Measurements from ENCODE around the gene EXOC3L4.

Gene EXOC3L4

DNA sequence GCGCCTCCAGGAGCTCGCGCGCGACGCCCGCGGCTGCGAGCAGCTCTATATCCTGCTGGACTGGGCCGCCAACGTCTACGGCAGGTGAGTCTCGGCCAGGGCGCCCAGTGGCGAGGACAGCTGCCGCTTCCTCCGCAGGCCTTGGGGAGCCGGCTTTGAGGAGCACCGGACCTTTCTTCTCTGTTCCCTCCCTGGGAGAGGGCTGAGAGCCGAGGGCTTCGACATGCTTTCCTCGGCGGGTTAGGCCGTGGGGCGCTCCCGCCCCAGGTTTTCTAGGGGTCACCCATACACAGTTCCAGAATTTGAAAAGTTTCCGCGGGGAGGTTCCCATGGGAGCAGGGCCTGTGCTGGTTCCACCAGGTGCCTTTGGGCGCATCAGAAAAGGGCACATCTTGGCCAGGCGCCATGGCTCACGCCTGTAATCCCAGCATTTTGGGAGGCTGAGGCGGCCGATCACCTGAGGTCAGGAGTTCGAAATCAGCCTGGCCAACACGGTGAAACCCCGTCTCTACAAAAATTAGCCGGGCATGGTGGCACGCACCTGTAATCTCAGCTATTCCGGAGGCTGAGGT, 8.2 kb downstream of the EXOC3L4 start:
- H3K27me3 ChIP-seq = peaks cover 29% of the 10 kb centered on the region
- no peaks in the 10 kb centered on the region for H3K9me3 ChIP-seq
- H3K4me3 ChIP-seq (ENCODE audit: low read depth, low read length) = no peak overlapping the region
- no peaks in the 10 kb centered on the region for H3K36me3 ChIP-seq
- H3K4me1 ChIP-seq = no peaks in the 10 kb centered on the region
- no peak for DNase-seq
- TF ChIP-seq, protein P1, sequence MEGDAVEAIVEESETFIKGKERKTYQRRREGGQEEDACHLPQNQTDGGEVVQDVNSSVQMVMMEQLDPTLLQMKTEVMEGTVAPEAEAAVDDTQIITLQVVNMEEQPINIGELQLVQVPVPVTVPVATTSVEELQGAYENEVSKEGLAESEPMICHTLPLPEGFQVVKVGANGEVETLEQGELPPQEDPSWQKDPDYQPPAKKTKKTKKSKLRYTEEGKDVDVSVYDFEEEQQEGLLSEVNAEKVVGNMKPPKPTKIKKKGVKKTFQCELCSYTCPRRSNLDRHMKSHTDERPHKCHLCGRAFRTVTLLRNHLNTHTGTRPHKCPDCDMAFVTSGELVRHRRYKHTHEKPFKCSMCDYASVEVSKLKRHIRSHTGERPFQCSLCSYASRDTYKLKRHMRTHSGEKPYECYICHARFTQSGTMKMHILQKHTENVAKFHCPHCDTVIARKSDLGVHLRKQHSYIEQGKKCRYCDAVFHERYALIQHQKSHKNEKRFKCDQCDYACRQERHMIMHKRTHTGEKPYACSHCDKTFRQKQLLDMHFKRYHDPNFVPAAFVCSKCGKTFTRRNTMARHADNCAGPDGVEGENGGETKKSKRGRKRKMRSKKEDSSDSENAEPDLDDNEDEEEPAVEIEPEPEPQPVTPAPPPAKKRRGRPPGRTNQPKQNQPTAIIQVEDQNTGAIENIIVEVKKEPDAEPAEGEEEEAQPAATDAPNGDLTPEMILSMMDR (IDR thresholded peaks at IDR 0.05; ENCODE audit: low read depth, low read length) = no peak

DNA sequence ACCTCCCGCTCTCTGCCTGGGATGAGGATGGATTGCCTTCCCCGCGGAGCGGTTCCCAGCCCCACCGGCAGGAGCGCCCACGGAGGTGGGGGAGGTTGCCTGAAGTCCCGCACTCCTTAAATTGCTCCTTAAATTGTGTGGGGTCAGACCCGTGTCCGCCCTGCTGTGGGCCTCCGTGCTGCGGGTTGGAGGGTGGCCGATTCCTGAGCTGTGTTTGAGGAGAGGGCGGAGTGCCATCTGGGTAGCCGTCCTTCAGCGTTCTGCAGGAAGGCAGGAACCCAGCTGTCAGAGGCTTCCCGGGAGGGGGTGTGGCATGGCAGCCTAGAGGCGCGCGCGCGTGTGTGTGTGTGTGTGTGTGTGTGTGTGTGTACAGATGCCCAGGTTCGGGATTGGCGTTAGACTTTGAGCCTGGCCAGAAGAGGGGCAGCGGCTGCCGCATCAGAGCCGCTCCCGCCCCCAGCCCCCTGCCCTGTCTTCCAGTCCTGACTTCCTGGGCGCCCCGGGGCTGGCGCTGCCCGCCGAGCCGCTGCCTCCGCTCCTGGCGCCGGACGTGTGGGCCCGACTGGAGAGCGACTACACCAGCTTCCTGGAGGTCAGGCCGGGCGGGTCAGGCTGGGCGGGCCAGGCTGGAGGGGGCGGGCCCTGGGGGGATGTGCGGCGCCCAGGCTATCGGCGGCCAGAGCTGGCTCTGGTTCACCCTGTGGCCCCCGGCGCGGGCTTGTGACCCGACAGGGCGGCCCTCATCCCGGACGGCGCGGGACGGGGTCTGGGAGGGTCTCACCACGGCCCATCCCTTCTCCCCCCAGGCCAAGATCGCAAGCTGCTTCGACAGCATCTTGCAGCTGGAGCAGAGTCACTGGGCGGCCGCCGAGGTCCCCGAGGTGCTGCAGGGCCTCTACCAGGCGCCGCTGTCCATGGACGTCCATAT, 9.2 kb downstream of the EXOC3L4 start:
- Histone ChIP-seq H3K9me3 (no peaks in the 10 kb centered on the region), H3K36me3 (no peaks in the 10 kb centered on the region), H3K27me3 (peaks cover 29% of the 10 kb centered on the region), H3K4me1 (no peaks in the 10 kb centered on the region), H3K4me3 (ENCODE audit: low read depth, low read length) (peak overlapping the region; percentile 23; the same call in 1 of the 2 replicates)
- TF ChIP-seq, protein P1 (IDR thresholded peaks at IDR 0.05; ENCODE audit: low read depth, low read length) = peak; percentile 47
- peak; percentile 76 for DNase-seq

DNA sequence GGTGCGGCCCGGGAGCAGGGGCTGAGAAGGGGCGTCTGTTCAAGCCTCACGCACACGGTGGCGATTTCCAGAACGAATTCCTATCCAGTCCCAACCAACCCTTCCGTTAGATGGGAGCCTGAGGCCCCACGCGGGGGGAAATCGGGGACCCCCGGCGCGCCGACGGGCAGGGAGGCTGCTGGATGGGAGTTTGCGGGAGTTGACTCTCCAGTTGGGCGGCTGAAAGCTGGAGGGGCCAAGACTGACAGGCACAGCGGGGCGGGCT, 9.8 kb downstream of the EXOC3L4 start:
- TF ChIP-seq, protein P1 (IDR thresholded peaks at IDR 0.05; ENCODE audit: low read depth, low read length) = no peak
- no peaks in the 10 kb centered on the region for H3K4me1 ChIP-seq
- no peak overlapping the region for H3K4me3 ChIP-seq (ENCODE audit: low read depth, low read length)

DNA sequence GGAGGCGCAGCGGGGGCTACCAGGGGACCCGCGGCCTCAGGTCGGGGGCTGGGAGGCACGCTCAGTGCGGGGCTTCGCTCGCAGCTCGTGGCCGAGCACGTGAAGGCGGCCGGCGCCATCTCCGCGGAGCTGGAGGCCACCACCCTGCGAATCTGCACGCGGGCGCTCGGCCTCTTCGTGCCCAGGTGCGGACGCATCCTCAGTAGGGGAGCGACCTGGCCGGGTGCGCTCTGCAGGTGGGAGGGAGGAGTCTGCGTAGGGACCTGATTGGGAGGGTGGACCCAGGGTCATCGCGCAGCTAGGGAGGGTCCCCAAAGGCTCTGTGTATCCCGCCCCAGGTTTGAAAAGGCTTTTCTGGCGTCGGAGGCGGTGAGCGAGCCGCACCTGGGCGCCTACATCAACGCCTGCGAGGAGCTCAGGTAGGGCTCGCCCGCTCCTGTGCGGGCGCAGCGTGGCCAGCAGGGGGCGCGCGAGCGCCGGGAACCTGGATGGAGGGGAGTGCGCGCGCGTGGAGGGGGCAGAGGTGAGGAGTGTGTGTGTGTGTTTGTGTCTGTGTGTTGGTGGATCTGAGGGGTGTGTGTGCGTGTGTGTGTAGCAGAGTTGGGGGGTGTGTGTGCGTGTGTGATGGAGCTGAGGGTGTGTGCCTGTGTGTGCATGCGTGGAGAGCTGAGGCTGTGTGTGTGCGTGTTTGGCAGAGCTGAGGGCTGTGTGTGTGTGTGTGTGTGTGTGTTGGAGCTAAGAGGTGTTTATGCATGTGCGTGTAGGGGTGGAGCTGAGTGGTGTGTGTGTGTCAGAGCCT, 10.3 kb downstream of the EXOC3L4 start:
- Histone ChIP-seq H3K9me3 (no peaks in the 10 kb centered on the region), H3K4me1 (no peaks in the 10 kb centered on the region; the same call in 1 of the 2 replicates), H3K27me3 (peaks cover 29% of the 10 kb centered on the region), H3K4me3 (ENCODE audit: low read depth, low read length) (no peak overlapping the region), H3K36me3 (no peaks in the 10 kb centered on the region)
- peak; percentile 78 for DNase-seq
- TF ChIP-seq, protein P1 (IDR thresholded peaks at IDR 0.05; ENCODE audit: low read depth, low read length) = peak; percentile 95

More for the DNA sequence above, 9.8 kb downstream of the EXOC3L4 start:
- no peaks in the 10 kb centered on the region for H3K36me3 ChIP-seq
- H3K27me3 ChIP-seq = peaks cover 29% of the 10 kb centered on the region
- H3K9me3 ChIP-seq = no peaks in the 10 kb centered on the region
- DNase-seq = no peak

DNA sequence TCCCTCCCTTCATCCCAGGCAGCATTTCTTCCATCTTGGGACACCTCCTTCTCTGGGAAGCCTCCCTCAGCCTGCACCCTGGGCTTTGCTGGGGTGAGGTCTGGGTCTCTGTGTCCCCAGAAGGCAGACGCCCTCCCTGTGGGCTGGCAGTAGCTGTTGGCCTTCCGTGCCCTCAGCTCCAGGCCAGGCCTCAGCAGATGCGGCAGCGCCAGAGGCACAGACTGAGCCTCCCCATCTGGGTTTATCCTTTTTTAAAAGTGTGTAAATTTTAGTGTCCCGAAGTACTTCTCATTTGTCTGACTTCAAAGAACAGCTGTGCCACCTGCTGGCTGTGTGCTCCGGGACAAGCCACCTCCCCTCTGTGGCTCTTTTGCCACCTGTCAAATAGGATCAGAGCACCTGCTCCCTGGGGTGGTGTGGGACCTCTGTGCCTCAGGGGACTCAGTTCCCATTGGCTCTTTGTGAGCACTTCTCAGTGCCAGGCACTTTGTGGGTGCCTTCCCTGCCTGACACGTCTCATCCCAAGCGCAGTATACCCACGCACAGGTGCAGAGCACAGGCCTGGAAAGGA, 11.1 kb downstream of the EXOC3L4 start:
- Histone ChIP-seq H3K4me3 (ENCODE audit: low read depth, low read length) (no peak overlapping the region), H3K36me3 (no peaks in the 10 kb centered on the region), H3K27me3 (peaks cover 29% of the 10 kb centered on the region), H3K9me3 (no peaks in the 10 kb centered on the region), H3K4me1 (no peaks in the 10 kb centered on the region; the same call in none of the 2 replicates)
- DNase-seq = no peak
- TF ChIP-seq, protein P1 (IDR thresholded peaks at IDR 0.05; ENCODE audit: low read depth, low read length) = 0 out of 2 replicates have a peak, but pooled peaks have one; percentile 23

All from BE2C (cell line).